ENCODE measurements around the gene ATG16L1. TPM values are rescaled to one million over a fixed set of nuclear protein-coding genes. Genes with fewer than 3 reads are reported as not detected.

The ATG16L1 gene
- total RNA-seq, 1 donor from 2014 or later, result 18.3 TPM

DNA sequence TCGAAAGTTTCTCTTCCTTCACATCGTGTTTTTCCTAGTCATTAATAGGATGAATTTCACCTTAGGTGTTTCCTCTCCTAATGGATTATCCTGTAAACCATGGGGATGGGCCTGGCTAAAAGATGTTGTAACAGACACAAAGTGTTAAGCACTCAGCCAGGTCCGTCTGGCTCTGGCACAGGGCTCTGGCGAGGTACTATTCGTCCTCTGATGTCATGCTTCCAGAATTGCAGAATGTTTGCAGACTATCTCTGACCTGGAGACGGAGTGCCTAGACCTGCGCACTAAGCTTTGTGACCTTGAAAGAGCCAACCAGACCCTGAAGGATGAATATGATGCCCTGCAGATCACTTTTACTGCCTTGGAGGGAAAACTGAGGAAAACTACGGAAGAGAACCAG is 13.2 kb downstream of the ATG16L1 start:
- Histone ChIP-seq H3K36me3 (ENCODE audit: control insufficient read depth in 3 of 3, insufficient read depth in 3 of 3, low read length in 3 of 3) (peaks cover 47 to 71% (median 68%) of the 10 kb centered on the region in 3 donors), H3K4me1 (ENCODE audit: control insufficient read depth in 3 of 3, insufficient read depth in 3 of 3, low read length in 3 of 3) (no peaks in the 10 kb centered on the region), H3K4me3 (ENCODE audit: low read length in 3 of 3) (no peak overlapping the region), H3K27me3 (ENCODE audit: control insufficient read depth in 3 of 3, insufficient read depth in 3 of 3, low read length in 3 of 3) (no peaks in the 10 kb centered on the region), H3K9ac (ENCODE audit: low read depth in 1 of 3, low read length in 3 of 3) (no peak overlapping the region), H3K27ac (ENCODE audit: low read depth, low read length) (no peak overlapping the region), H3K9me3 (ENCODE audit: control insufficient read depth in 3 of 3, low read length in 3 of 3) (no peaks in the 10 kb centered on the region)

GRCh38 chr2:233265899-233266431 is 14.5 kb downstream of the ATG16L1 start:
- Histone ChIP-seq H3K36me3 (ENCODE audit: control insufficient read depth in 3 of 3, insufficient read depth in 3 of 3, low read length in 3 of 3) (peaks cover 43 to 74% (median 66%) of the 10 kb centered on the region in 3 donors), H3K27me3 (ENCODE audit: control insufficient read depth in 3 of 3, insufficient read depth in 3 of 3, low read length in 3 of 3) (no peaks in the 10 kb centered on the region)

GRCh38 chr2:233266481-233266880 is 15.0 kb downstream of the ATG16L1 start:
- Histone ChIP-seq H3K27me3 (ENCODE audit: control insufficient read depth in 3 of 3, insufficient read depth in 3 of 3, low read length in 3 of 3) (no peaks in the 10 kb centered on the region), H3K9me3 (ENCODE audit: control insufficient read depth in 3 of 3, low read length in 3 of 3) (no peaks in the 10 kb centered on the region), H3K36me3 (ENCODE audit: control insufficient read depth in 3 of 3, insufficient read depth in 3 of 3, low read length in 3 of 3) (peaks cover 43 to 72% (median 67%) of the 10 kb centered on the region in 3 donors), H3K9ac (ENCODE audit: low read depth in 1 of 3, low read length in 3 of 3) (no peak overlapping the region), H3K4me1 (ENCODE audit: control insufficient read depth in 3 of 3, insufficient read depth in 3 of 3, low read length in 3 of 3) (no peaks in the 10 kb centered on the region), H3K4me3 (ENCODE audit: low read length in 3 of 3) (no peak overlapping the region), H3K27ac (ENCODE audit: low read depth, low read length) (no peak overlapping the region)

More at GRCh38 chr2:233265899-233266431, 14.5 kb downstream of the ATG16L1 start:
- no peak overlapping the region for H3K27ac ChIP-seq (ENCODE audit: low read depth, low read length)
- no peaks in the 10 kb centered on the region for H3K9me3 ChIP-seq (ENCODE audit: control insufficient read depth in 3 of 3, low read length in 3 of 3)
- H3K4me3 ChIP-seq (ENCODE audit: low read length in 3 of 3), result no peak overlapping the region
- H3K9ac ChIP-seq (ENCODE audit: low read depth in 1 of 3, low read length in 3 of 3), result no peak overlapping the region
- no peaks in the 10 kb centered on the region for H3K4me1 ChIP-seq (ENCODE audit: control insufficient read depth in 3 of 3, insufficient read depth in 3 of 3, low read length in 3 of 3)

DNA sequence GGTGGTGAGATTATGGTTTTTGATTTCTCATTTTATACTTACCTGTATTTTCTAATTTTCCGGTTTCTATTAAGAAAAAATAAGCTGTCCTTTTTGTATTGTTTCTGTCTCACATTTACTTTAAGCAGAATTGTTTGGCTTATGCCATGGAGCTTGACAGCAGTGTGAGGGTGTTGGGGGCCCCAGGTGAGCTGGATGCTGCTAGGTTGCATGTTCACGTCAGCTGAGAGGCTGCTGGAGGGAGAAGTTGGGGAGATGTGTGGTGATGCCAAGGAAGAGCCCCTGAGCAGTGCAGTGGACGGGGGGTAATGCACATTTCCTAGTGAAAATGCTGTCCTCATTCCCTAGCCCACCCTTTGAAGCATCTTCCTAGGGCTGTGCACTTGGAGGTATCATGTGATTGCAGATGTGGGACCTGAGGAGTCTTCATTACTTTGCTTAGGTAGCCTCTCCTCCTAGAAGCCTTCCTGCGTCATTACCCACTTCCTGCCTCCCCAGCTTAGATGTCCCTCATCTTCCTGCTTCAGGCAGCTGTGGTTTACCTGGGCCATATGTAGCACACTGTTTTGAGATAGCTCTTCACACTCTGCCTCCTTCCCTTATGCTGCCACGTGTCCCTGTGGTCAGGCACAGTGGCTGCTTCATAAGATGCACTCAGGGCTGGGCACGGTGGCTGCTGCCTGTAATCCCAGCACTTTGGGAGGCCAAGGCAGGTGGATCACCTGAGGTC is 16.2 kb downstream of the ATG16L1 start:
- no peak overlapping the region for H3K9ac ChIP-seq (ENCODE audit: low read depth in 1 of 3, low read length in 3 of 3)
- H3K36me3 ChIP-seq (ENCODE audit: control insufficient read depth in 3 of 3, insufficient read depth in 3 of 3, low read length in 3 of 3), result peaks cover 34 to 72% (median 65%) of the 10 kb centered on the region in 3 donors
- no peaks in the 10 kb centered on the region for H3K9me3 ChIP-seq (ENCODE audit: control insufficient read depth in 3 of 3, low read length in 3 of 3)
- H3K27ac ChIP-seq (ENCODE audit: low read depth, low read length), result no peak overlapping the region
- H3K4me3 ChIP-seq (ENCODE audit: low read length in 3 of 3), result no peak overlapping the region
- no peaks in the 10 kb centered on the region for H3K27me3 ChIP-seq (ENCODE audit: control insufficient read depth in 3 of 3, insufficient read depth in 3 of 3, low read length in 3 of 3)
- no peaks in the 10 kb centered on the region for H3K4me1 ChIP-seq (ENCODE audit: control insufficient read depth in 3 of 3, insufficient read depth in 3 of 3, low read length in 3 of 3)

- Histone ChIP-seq H3K4me1 (ENCODE audit: control insufficient read depth in 3 of 3, insufficient read depth in 3 of 3, low read length in 3 of 3) (no peaks in the 10 kb centered on the region), H3K27me3 (ENCODE audit: control insufficient read depth in 3 of 3, insufficient read depth in 3 of 3, low read length in 3 of 3) (no peaks in the 10 kb centered on the region), H3K4me3 (ENCODE audit: low read length in 3 of 3) (no peak overlapping the region), H3K36me3 (ENCODE audit: control insufficient read depth in 3 of 3, insufficient read depth in 3 of 3, low read length in 3 of 3) (peaks cover 34 to 72% (median 66%) of the 10 kb centered on the region in 3 donors), H3K9ac (ENCODE audit: low read depth in 1 of 3, low read length in 3 of 3) (no peak overlapping the region), H3K9me3 (ENCODE audit: control insufficient read depth in 3 of 3, low read length in 3 of 3) (no peaks in the 10 kb centered on the region), H3K27ac (ENCODE audit: low read depth, low read length) (no peak overlapping the region)
Observed at GRCh38 chr2:233270366-233270765, 18.9 kb downstream of the ATG16L1 start.

DNA sequence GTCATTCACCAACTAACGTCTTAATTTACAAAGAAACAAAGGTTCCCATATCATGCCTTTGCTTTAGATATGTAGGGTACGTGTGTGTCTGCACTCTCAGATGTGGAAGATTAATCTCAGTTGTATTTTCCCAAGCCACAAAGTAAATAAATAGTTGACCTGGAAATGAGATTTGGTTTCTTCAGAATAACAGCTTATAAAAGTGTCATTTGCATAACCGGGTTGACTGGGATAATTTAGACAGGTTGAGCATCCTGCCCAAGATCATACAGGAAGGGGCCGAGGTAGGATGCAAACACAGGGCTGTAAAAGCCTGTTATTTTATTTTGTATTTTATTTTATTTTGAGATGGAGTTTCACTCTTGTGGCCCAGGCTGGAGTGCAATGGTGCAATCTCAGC is 19.5 kb downstream of the ATG16L1 start:
- Histone ChIP-seq H3K4me3 (ENCODE audit: low read length in 3 of 3) (no peak overlapping the region), H3K4me1 (ENCODE audit: control insufficient read depth in 3 of 3, insufficient read depth in 3 of 3, low read length in 3 of 3) (no peaks in the 10 kb centered on the region), H3K9ac (ENCODE audit: low read depth in 1 of 3, low read length in 3 of 3) (no peak overlapping the region), H3K9me3 (ENCODE audit: control insufficient read depth in 3 of 3, low read length in 3 of 3) (no peaks in the 10 kb centered on the region), H3K36me3 (ENCODE audit: control insufficient read depth in 3 of 3, insufficient read depth in 3 of 3, low read length in 3 of 3) (peaks cover 36 to 72% (median 68%) of the 10 kb centered on the region in 3 donors), H3K27me3 (ENCODE audit: control insufficient read depth in 3 of 3, insufficient read depth in 3 of 3, low read length in 3 of 3) (no peaks in the 10 kb centered on the region), H3K27ac (ENCODE audit: low read depth, low read length) (no peak overlapping the region)

GRCh38 chr2:233271693-233272092 is 20.2 kb downstream of the ATG16L1 start:
- no peaks in the 10 kb centered on the region for H3K27me3 ChIP-seq (ENCODE audit: control insufficient read depth in 3 of 3, insufficient read depth in 3 of 3, low read length in 3 of 3)
- H3K9me3 ChIP-seq (ENCODE audit: control insufficient read depth in 3 of 3, low read length in 3 of 3), result no peaks in the 10 kb centered on the region
- H3K36me3 ChIP-seq (ENCODE audit: control insufficient read depth in 3 of 3, insufficient read depth in 3 of 3, low read length in 3 of 3), result peaks cover 39 to 72% (median 68%) of the 10 kb centered on the region in 3 donors
- H3K4me1 ChIP-seq (ENCODE audit: control insufficient read depth in 3 of 3, insufficient read depth in 3 of 3, low read length in 3 of 3), result no peaks in the 10 kb centered on the region
- no peak overlapping the region for H3K9ac ChIP-seq (ENCODE audit: low read depth in 1 of 3, low read length in 3 of 3)
- no peak overlapping the region for H3K4me3 ChIP-seq (ENCODE audit: low read length in 3 of 3)
- H3K27ac ChIP-seq (ENCODE audit: low read depth, low read length), result no peak overlapping the region

GRCh38 chr2:233273120-233273519 is 21.6 kb downstream of the ATG16L1 start:
- no peaks in the 10 kb centered on the region for H3K27me3 ChIP-seq (ENCODE audit: control insufficient read depth in 3 of 3, insufficient read depth in 3 of 3, low read length in 3 of 3)
- H3K9ac ChIP-seq (ENCODE audit: low read depth in 1 of 3, low read length in 3 of 3), result no peak overlapping the region
- H3K27ac ChIP-seq (ENCODE audit: low read depth, low read length), result no peak overlapping the region
- H3K4me3 ChIP-seq (ENCODE audit: low read length in 3 of 3), result no peak overlapping the region
- peaks cover 44 to 76% (median 71%) of the 10 kb centered on the region in 3 donors for H3K36me3 ChIP-seq (ENCODE audit: control insufficient read depth in 3 of 3, insufficient read depth in 3 of 3, low read length in 3 of 3)
- no peaks in the 10 kb centered on the region for H3K9me3 ChIP-seq (ENCODE audit: control insufficient read depth in 3 of 3, low read length in 3 of 3)
- H3K4me1 ChIP-seq (ENCODE audit: control insufficient read depth in 3 of 3, insufficient read depth in 3 of 3, low read length in 3 of 3), result no peaks in the 10 kb centered on the region

GRCh38 chr2:233275223-233275622 is 23.8 kb downstream of the ATG16L1 start:
- Histone ChIP-seq H3K27ac (ENCODE audit: low read depth, low read length) (no peak overlapping the region), H3K9ac (ENCODE audit: low read depth in 1 of 3, low read length in 3 of 3) (no peak overlapping the region), H3K27me3 (ENCODE audit: control insufficient read depth in 3 of 3, insufficient read depth in 3 of 3, low read length in 3 of 3) (no peaks in the 10 kb centered on the region), H3K4me1 (ENCODE audit: control insufficient read depth in 3 of 3, insufficient read depth in 3 of 3, low read length in 3 of 3) (no peaks in the 10 kb centered on the region), H3K9me3 (ENCODE audit: control insufficient read depth in 3 of 3, low read length in 3 of 3) (no peaks in the 10 kb centered on the region), H3K4me3 (ENCODE audit: low read length in 3 of 3) (no peak overlapping the region), H3K36me3 (ENCODE audit: control insufficient read depth in 3 of 3, insufficient read depth in 3 of 3, low read length in 3 of 3) (peaks cover 49 to 84% (median 73%) of the 10 kb centered on the region in 3 donors)

DNA sequence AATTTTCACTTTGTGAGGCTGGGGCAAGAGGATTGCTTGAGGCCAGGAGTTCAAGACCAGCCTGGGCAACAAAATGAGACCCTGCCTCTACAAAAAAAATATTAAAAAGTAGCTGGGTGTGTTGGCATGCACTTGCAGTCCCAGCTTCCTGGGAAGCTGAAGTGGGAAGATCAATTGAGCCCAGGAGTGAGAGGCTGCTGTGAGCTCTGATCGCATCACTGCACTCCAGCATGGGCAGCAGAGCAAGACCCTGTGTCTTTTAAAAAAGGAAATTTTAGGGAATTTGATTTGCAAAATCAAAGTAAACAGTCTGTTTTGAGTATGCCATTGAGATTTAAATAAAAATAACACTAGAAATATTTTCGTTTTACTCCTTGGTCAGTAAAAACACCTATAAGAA is 27.4 kb downstream of the ATG16L1 start:
- H3K27ac ChIP-seq (ENCODE audit: low read depth, low read length), result no peak overlapping the region
- no peaks in the 10 kb centered on the region for H3K27me3 ChIP-seq (ENCODE audit: control insufficient read depth in 3 of 3, insufficient read depth in 3 of 3, low read length in 3 of 3)
- no peaks in the 10 kb centered on the region for H3K4me1 ChIP-seq (ENCODE audit: control insufficient read depth in 3 of 3, insufficient read depth in 3 of 3, low read length in 3 of 3)
- H3K36me3 ChIP-seq (ENCODE audit: control insufficient read depth in 3 of 3, insufficient read depth in 3 of 3, low read length in 3 of 3), result peaks cover 42 to 82% (median 79%) of the 10 kb centered on the region in 3 donors
- H3K4me3 ChIP-seq (ENCODE audit: low read length in 3 of 3), result no peak overlapping the region
- no peak overlapping the region for H3K9ac ChIP-seq (ENCODE audit: low read depth in 1 of 3, low read length in 3 of 3)
- no peaks in the 10 kb centered on the region for H3K9me3 ChIP-seq (ENCODE audit: control insufficient read depth in 3 of 3, low read length in 3 of 3)

Data from skeletal muscle tissue (tissue), 4 donors.